A673 (cell line): ENCODE data around the gene KRT34. TPM values are rescaled to one million over a fixed set of nuclear protein-coding genes. Genes with fewer than 3 reads are reported as not detected.

Source experiments
- BruUV-seq: library from RNA; stranded (reverse); fragments of 400-500 nt; replicated peaks from 2 replicates; lab custom pipeline; 2021; lab: Mats Ljungman, UMichigan
- CTCF ChIA-PET: fragments of 300-600 bp; sonication (Branson Sonifier 250); formaldehyde crosslinking; loops from one replicate; lab custom pipeline; 2022; ENCODE audit warnings: antibody characterized with exemption; lab: Charles Lee
- POLR2A ChIA-PET: fragments of 300-600 bp; sonication (Branson Sonifier 250); formaldehyde crosslinking; loops from one replicate; lab custom pipeline; 2022; ENCODE audit warnings: antibody characterized with exemption; ENCODE audit not compliant: low non-redundant PET; lab: Charles Lee
- DNase-seq: peaks from one replicate; pipeline ENCODE4 v3.0.0-alpha.2; 2015; ENCODE audit warnings: low spot score
- H3K27ac ChIP-seq: fragments of 200-600 bp; sonication (generic); 2 replicates; pipeline ENCODE4 v1.5.1; 2016; ENCODE audit warnings: mixed run types, low read depth, mild to moderate bottlenecking, mixed read lengths, antibody characterized with exemption, low read length; ENCODE audit not compliant: poor library complexity, severe bottlenecking
- H3K27me3 ChIP-seq: fragments of 200-600 bp; sonication (generic); replicated peaks from 2 replicates; pipeline ENCODE4 v1.6.1; 2017; ENCODE audit warnings: mixed run types, low read depth, mild to moderate bottlenecking, mixed read lengths, antibody characterized with exemption, low read length; ENCODE audit not compliant: insufficient read depth, poor library complexity
- H3K36me3 ChIP-seq: fragments of 200-600 bp; sonication (generic); 2 replicates; pipeline ENCODE4 v1.6.1; 2016; ENCODE audit warnings: mixed run types, mild to moderate bottlenecking, mixed read lengths, antibody characterized with exemption, low read length; ENCODE audit not compliant: insufficient read depth, poor library complexity, severe bottlenecking
- H3K4me1 ChIP-seq: fragments of 200-600 bp; sonication (generic); 2 replicates; pipeline ENCODE4 v1.6.1; 2017; ENCODE audit warnings: mixed run types, mild to moderate bottlenecking, mixed read lengths, antibody characterized with exemption, low read length; ENCODE audit not compliant: insufficient read depth, poor library complexity, severe bottlenecking
- H3K4me3 ChIP-seq: fragments of 200-600 bp; sonication (generic); 2 replicates; pipeline ENCODE4 v1.5.1; 2016; ENCODE audit warnings: low read depth, mixed run types, mild to moderate bottlenecking, mixed read lengths, low read length; ENCODE audit not compliant: poor library complexity, severe bottlenecking
- H3K9me3 ChIP-seq: fragments of 200-600 bp; sonication (generic); 2 replicates; pipeline ENCODE4 v1.6.1; 2016; ENCODE audit warnings: mixed run types, low read depth, mild to moderate bottlenecking, mixed read lengths, antibody characterized with exemption, low read length; ENCODE audit not compliant: poor library complexity, severe bottlenecking
- CTCF ChIP-seq: fragments of 300-800, 200-600 bp; sonication (generic); conservative IDR thresholded peaks from 2 replicates; pipeline ENCODE4 v1.5.1; 2017; ENCODE audit warnings: low read depth, mild to moderate bottlenecking, antibody characterized with exemption, low read length, moderate library complexity, mixed read lengths
- EZH2 ChIP-seq: fragments of 200-600 bp; sonication (generic); IDR thresholded peaks from 2 replicates; pipeline ENCODE4 v1.6.1; 2017; ENCODE audit warnings: borderline replicate concordance, low read depth, mild to moderate bottlenecking, mixed read lengths, antibody characterized with exemption, low read length; ENCODE audit not compliant: poor library complexity, severe bottlenecking
- intact Hi-C: fragments of 100-400 bp; cut with micrococcal nuclease; formaldehyde crosslinking; loops from one replicate; pipeline ENCODE4 v1.10.0; 2022; ENCODE audit not compliant: unreplicated experiment
- total RNA-seq: library from RNA; stranded (reverse); gene quantifications from 2 replicates; pipeline ENCODE4 v1.2.3, GENCODE V29; 2021

KRT34 gene
- total RNA-seq, 1 experiment from 2014 or later: not detected

DNA sequence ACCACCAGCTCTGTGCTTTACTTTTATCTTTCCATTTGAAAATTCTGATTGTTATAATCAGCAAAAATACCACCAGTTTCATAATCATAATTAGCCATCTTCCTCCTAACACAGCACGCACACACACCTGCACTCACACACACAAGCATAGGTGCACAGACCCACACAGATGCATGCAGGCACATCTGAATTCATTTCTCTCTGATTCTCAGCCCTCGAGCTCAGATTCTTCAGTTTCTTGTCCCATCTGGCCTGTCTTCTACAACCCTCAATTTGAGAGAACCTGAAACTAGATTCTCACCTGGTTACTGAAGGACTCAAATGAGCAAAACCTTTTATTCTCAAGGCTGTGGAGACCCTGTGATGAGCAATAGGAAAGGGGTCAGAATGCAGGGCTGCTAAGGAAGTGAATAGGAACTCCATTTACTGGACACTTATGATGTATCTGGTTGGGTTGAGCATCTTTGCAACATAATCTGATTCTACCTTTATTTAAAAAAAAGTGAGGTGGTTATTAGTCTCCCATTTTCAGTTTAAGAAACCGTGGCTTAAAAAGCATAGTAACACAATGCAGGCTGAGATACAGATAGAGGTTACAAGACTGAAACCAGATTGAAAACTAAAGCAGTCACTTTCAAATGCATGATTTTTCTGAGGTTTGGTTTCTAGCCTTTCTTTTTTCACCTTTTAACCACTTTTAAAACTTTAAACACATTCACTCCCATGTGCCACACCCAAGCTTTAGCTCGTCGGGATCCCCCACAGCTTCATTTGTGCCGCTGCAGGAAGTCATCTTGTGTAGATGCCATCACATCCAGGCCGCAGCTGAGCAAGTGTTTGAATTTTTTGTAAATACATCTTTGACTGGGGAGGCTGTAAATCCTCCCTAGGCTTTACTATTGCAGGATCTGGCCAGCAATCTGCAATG lies 40.9 kb downstream of the KRT34 start:
- H3K4me3 ChIP-seq: no peak overlapping the region
- no peak for DNase-seq
- POLR2A ChIA-PET: no interaction called here
- CTCF ChIA-PET: no interaction called here
- H3K27ac ChIP-seq: no peak overlapping the region
- no peak for TF ChIP-seq CTCF
- TF ChIP-seq EZH2: no peak
- no peaks in the 10 kb centered on the region for H3K27me3 ChIP-seq
- H3K4me1 ChIP-seq: peaks cover 12% of the 10 kb centered on the region
- BruUV-seq: no TSS peak
- intact Hi-C loops: no loop called here
- H3K9me3 ChIP-seq: no peaks in the 10 kb centered on the region
- no peaks in the 10 kb centered on the region for H3K36me3 ChIP-seq

- H3K27ac ChIP-seq: no peak overlapping the region
- DNase-seq: peak; percentile 3
- no peaks in the 10 kb centered on the region for H3K36me3 ChIP-seq
- POLR2A ChIA-PET: no interaction called here
- TF ChIP-seq CTCF (no peak), EZH2 (no peak)
- no TSS peak for BruUV-seq
- peaks cover 12% of the 10 kb centered on the region for H3K4me1 ChIP-seq
- H3K27me3 ChIP-seq: no peaks in the 10 kb centered on the region
- CTCF ChIA-PET: no interaction called here
- intact Hi-C loops: no loop called here
- no peak overlapping the region for H3K4me3 ChIP-seq
- no peaks in the 10 kb centered on the region for H3K9me3 ChIP-seq
Observed at GRCh38 chr17:41340494-41340893, 41.6 kb downstream of the KRT34 start.

GRCh38 chr17:41339571-41340172 lies 42.4 kb downstream of the KRT34 start:
- no peak for DNase-seq
- Histone ChIP-seq H3K4me3 (no peak overlapping the region), H3K27me3 (no peaks in the 10 kb centered on the region), H3K9me3 (no peaks in the 10 kb centered on the region), H3K4me1 (peaks cover 12% of the 10 kb centered on the region), H3K27ac (no peak overlapping the region), H3K36me3 (no peaks in the 10 kb centered on the region)
- no TSS peak for BruUV-seq
- ChIA-PET CTCF (no interaction called here), POLR2A (no interaction called here)
- TF ChIP-seq EZH2 (no peak), CTCF (no peak)
- intact Hi-C loops: no loop called here
